ENCODE data around the gene CYP46A1.

Gene CYP46A1

GRCh38 chr14:99674064-99674650 lies 9.9 kb upstream of the CYP46A1 start:
- DNase-seq (ENCODE audit: low read depth), result no peak

- no peak for DNase-seq (ENCODE audit: low read depth)
These were observed 9.2 kb upstream of the CYP46A1 start for GRCh38 chr14:99674776-99675381.

- no peak for DNase-seq (ENCODE audit: low read depth)
These were observed 8.7 kb upstream of the CYP46A1 start for GRCh38 chr14:99675382-99675835.

- DNase-seq (ENCODE audit: low read depth), result no peak
These were observed 8.1 kb upstream of the CYP46A1 start for GRCh38 chr14:99675951-99676350.

GRCh38 chr14:99676657-99677056 lies 7.4 kb upstream of the CYP46A1 start:
- no peak for DNase-seq (ENCODE audit: low read depth)

- DNase-seq (ENCODE audit: low read depth), result peak; percentile 56
These were observed 6.6 kb upstream of the CYP46A1 start for GRCh38 chr14:99677231-99678140.

GRCh38 chr14:99678198-99678597 lies 5.9 kb upstream of the CYP46A1 start:
- DNase-seq (ENCODE audit: low read depth), result no peak

GRCh38 chr14:99679111-99679510 lies 5.0 kb upstream of the CYP46A1 start:
- no peak for DNase-seq (ENCODE audit: low read depth)

GRCh38 chr14:99679543-99679942 lies 4.6 kb upstream of the CYP46A1 start:
- no peak for DNase-seq (ENCODE audit: low read depth)

- no peak for DNase-seq (ENCODE audit: low read depth)
These were observed 4.1 kb upstream of the CYP46A1 start for GRCh38 chr14:99679996-99680395.

- no peak for DNase-seq (ENCODE audit: low read depth)
These were observed 2.8 kb upstream of the CYP46A1 start for GRCh38 chr14:99681101-99681831.

- DNase-seq (ENCODE audit: low read depth), result no peak
These were observed 2.3 kb upstream of the CYP46A1 start for GRCh38 chr14:99681832-99682148.

GRCh38 chr14:99682809-99683618 lies 1.1 kb upstream of the CYP46A1 start:
- DNase-seq (ENCODE audit: low read depth), result peak; percentile 31

GRCh38 chr14:99684410-99684934 lies 374 bp downstream of the CYP46A1 start:
- no peak for DNase-seq (ENCODE audit: low read depth)

GRCh38 chr14:99685151-99685591 lies 1.1 kb downstream of the CYP46A1 start:
- DNase-seq (ENCODE audit: low read depth), result no peak

- DNase-seq (ENCODE audit: low read depth), result no peak
These were observed 1.5 kb downstream of the CYP46A1 start for GRCh38 chr14:99685596-99685995.

GRCh38 chr14:99686557-99687283 lies 2.6 kb downstream of the CYP46A1 start:
- no peak for DNase-seq (ENCODE audit: low read depth)

GRCh38 chr14:99687284-99688209 lies 3.4 kb downstream of the CYP46A1 start:
- no peak for DNase-seq (ENCODE audit: low read depth)

GRCh38 chr14:99688210-99688581 lies 4.1 kb downstream of the CYP46A1 start:
- DNase-seq (ENCODE audit: low read depth), result no peak

GRCh38 chr14:99688629-99689028 lies 4.5 kb downstream of the CYP46A1 start:
- DNase-seq (ENCODE audit: low read depth), result no peak
